ENCODE data around the gene RIMBP2. TPM values are rescaled to one million over a fixed set of nuclear protein-coding genes. Genes with fewer than 3 reads are reported as not detected.
A peak's percentile ranks its signal among the peaks of the same experiment; 100 is the strongest.

The RIMBP2 gene
- total RNA-seq, 1 experiment from 2014 or later: not detected

GRCh38 chr12:130436741-130437501, 279.2 kb downstream of the RIMBP2 start:
- ChIA-PET CTCF (no interaction called here), POLR2A (no interaction called here)
- no peak for TF ChIP-seq CTCF (IDR thresholded peaks at IDR 0.05; ENCODE audit: insufficient read depth in 1 of 2, low read depth in 1 of 2, low read length in 1 of 2, severe bottlenecking in 1 of 2, unreplicated experiment in 1 of 2)
- peak in 1 of 2 experiments; percentile 2 for DNase-seq
- H3K4me3 Mint-ChIP-seq (ENCODE audit: unreplicated experiment): no peak overlapping the region
- no TSS peak for BruUV-seq (replicated peaks)
- no peaks in the 10 kb centered on the region for H3K27me3 ChIP-seq (replicated peaks; ENCODE audit: control insufficient read depth, insufficient read depth, low read length)
- H3K9me3 Mint-ChIP-seq (ENCODE audit: unreplicated experiment): peaks cover 16% of the 10 kb centered on the region
- no peaks in the 10 kb centered on the region for H3K9me3 ChIP-seq
- intact Hi-C loops (cut with micrococcal nuclease; ENCODE audit: unreplicated experiment): no loop called here
- H3K27me3 Mint-ChIP-seq (ENCODE audit: insufficient read depth, unreplicated experiment): no peaks in the 10 kb centered on the region
- no peaks in the 10 kb centered on the region for H3K36me3 ChIP-seq (ENCODE audit: control insufficient read depth, insufficient read depth, low read length)
- H3K4me3 ChIP-seq (ENCODE audit: low read depth, low read length): no peak overlapping the region
- no peaks in the 10 kb centered on the region for H3K4me1 ChIP-seq
- no peaks in the 10 kb centered on the region for H3K4me1 Mint-ChIP-seq (ENCODE audit: low read depth, unreplicated experiment)
- H3K27ac Mint-ChIP-seq (ENCODE audit: unreplicated experiment): no peak overlapping the region
- H3K36me3 Mint-ChIP-seq (ENCODE audit: insufficient read depth, unreplicated experiment): no peaks in the 10 kb centered on the region

GRCh38 chr12:130435826-130436225, 280.3 kb downstream of the RIMBP2 start:
- Mint-ChIP-seq H3K36me3 (ENCODE audit: insufficient read depth, unreplicated experiment) (no peaks in the 10 kb centered on the region), H3K9me3 (ENCODE audit: unreplicated experiment) (peaks cover 16% of the 10 kb centered on the region)
- no TSS peak for BruUV-seq (replicated peaks)

GRCh38 chr12:130435331-130435730, 280.8 kb downstream of the RIMBP2 start:
- BruUV-seq (replicated peaks): no TSS peak
- ChIA-PET POLR2A (no interaction called here), CTCF (no interaction called here)
- H3K4me3 ChIP-seq (ENCODE audit: low read depth, low read length): no peak overlapping the region
- H3K9me3 ChIP-seq: no peaks in the 10 kb centered on the region
- H3K36me3 Mint-ChIP-seq (ENCODE audit: insufficient read depth, unreplicated experiment): no peaks in the 10 kb centered on the region
- H3K4me1 Mint-ChIP-seq (ENCODE audit: low read depth, unreplicated experiment): no peaks in the 10 kb centered on the region
- no peaks in the 10 kb centered on the region for H3K27me3 ChIP-seq (replicated peaks; ENCODE audit: control insufficient read depth, insufficient read depth, low read length)
- TF ChIP-seq CTCF (IDR thresholded peaks at IDR 0.05; ENCODE audit: insufficient read depth in 1 of 2, low read depth in 1 of 2, low read length in 1 of 2, severe bottlenecking in 1 of 2, unreplicated experiment in 1 of 2): no peak
- intact Hi-C loops (cut with micrococcal nuclease; ENCODE audit: unreplicated experiment): no loop called here
- peaks cover 16% of the 10 kb centered on the region for H3K9me3 Mint-ChIP-seq (ENCODE audit: unreplicated experiment)
- no peak overlapping the region for H3K4me3 Mint-ChIP-seq (ENCODE audit: unreplicated experiment)
- no peak overlapping the region for H3K27ac Mint-ChIP-seq (ENCODE audit: unreplicated experiment)
- H3K27me3 Mint-ChIP-seq (ENCODE audit: insufficient read depth, unreplicated experiment): no peaks in the 10 kb centered on the region
- H3K36me3 ChIP-seq (ENCODE audit: control insufficient read depth, insufficient read depth, low read length): no peaks in the 10 kb centered on the region
- no peak for DNase-seq
- no peaks in the 10 kb centered on the region for H3K4me1 ChIP-seq

More at GRCh38 chr12:130435826-130436225, 280.3 kb downstream of the RIMBP2 start:
- no peak overlapping the region for H3K27ac Mint-ChIP-seq (ENCODE audit: unreplicated experiment)
- no peak overlapping the region for H3K4me3 ChIP-seq (ENCODE audit: low read depth, low read length)
- ChIA-PET CTCF (no interaction called here), POLR2A (no interaction called here)
- DNase-seq: no peak
- no peaks in the 10 kb centered on the region for H3K4me1 Mint-ChIP-seq (ENCODE audit: low read depth, unreplicated experiment)
- no peak for TF ChIP-seq CTCF (IDR thresholded peaks at IDR 0.05; ENCODE audit: insufficient read depth in 1 of 2, low read depth in 1 of 2, low read length in 1 of 2, severe bottlenecking in 1 of 2, unreplicated experiment in 1 of 2)
- no peaks in the 10 kb centered on the region for H3K36me3 ChIP-seq (ENCODE audit: control insufficient read depth, insufficient read depth, low read length)
- no peaks in the 10 kb centered on the region for H3K27me3 ChIP-seq (replicated peaks; ENCODE audit: control insufficient read depth, insufficient read depth, low read length)
- H3K27me3 Mint-ChIP-seq (ENCODE audit: insufficient read depth, unreplicated experiment): no peaks in the 10 kb centered on the region
- no peak overlapping the region for H3K4me3 Mint-ChIP-seq (ENCODE audit: unreplicated experiment)
- intact Hi-C loops (cut with micrococcal nuclease; ENCODE audit: unreplicated experiment): no loop called here
- H3K4me1 ChIP-seq: no peaks in the 10 kb centered on the region
- no peaks in the 10 kb centered on the region for H3K9me3 ChIP-seq

Measured in Caco-2 (cell line).